CD4-positive, alpha-beta T cell treated with Interleukin-12 subunit alpha and Interleukin-12 subunit beta, for 1 hour (primary cell): ENCODE measurements around the gene C5orf34.
"Not testable (repeated sequence)": the region's sequence is repeated elsewhere in the genome, so short reads cannot be mapped to it uniquely, and the experiment has no call there.

ENCODE experiments used
- DNase-seq: peaks from one replicate; pipeline ENCODE4 v3.0.0-alpha.2; 2020

The C5orf34 gene

DNA sequence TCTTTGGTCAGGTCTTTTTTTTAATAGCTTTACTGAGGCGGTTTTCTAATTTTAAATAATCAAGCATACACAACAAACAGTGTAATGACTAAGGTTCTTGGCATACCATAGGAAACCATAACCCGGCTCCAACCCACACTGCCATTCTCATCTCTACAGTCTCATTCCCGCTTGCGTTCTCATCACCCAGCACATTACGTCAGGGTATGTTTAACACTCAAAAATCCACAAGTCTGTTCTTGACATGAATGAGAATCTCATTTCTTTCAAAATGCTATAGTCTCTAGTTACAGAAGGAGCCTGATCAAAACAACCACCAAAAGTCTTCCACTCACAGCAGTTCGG lies 505 bp downstream of the C5orf34 start:
- DNase-seq, result no peak

DNA sequence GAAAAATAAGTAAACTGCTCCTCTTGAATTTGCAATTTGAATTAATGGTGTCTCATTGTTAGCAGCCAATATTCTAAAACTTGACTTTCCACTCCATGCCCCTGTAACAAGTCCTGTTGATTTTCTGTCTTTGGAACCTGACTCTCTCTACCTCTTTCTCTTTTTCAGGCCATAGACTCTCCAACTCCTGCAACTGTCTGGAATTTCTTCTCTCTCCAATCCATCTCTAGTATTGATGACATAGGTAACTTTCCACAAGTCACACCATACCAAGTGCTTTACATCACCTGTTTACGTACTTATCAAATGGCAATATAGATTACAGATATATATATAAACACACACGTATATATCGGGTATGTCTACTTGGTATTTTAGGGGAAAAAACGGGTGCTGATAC lies 923 bp downstream of the C5orf34 start:
- no peak for DNase-seq

DNA sequence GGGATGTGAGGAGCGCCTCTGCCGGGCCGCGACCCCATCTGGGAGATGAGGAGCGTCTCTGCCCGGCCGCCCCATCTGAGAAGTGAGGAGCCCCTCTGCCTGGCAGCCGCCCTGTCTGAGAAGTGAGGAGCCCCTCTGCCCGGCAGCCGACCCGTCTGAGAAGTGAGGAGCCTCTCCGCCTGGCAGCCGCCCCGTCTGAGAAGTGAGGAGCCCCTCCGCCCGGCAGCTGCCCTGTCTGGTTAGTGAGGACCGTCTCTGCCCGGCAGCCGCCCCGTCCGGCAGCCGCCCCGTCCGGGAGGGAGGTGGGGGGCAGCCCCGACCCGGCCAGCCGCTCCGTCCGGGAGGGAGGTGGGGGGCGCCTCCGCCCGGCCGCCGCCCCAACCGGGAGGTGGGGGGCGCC lies 3.9 kb downstream of the C5orf34 start:
- not testable (repeated sequence) for DNase-seq

DNA sequence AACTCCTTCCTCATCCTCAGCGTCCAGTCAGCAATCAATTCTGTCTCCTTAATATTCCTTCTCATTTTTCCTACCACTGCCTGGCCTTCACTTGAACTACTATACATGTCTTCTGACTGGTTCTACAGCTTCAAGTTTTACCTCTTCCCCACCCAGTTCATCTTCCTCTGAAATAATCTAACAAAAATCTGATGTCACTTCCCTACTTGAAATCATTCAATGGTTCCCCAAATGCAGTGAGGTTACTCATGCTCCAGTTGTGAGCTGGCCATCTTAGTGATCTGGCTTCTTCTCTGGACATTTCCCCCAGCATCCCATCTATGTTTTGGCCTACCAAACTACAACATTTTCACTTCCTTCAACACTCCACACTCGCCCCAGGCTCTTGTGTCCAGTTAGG lies 16.4 kb downstream of the C5orf34 start:
- no peak for DNase-seq

DNA sequence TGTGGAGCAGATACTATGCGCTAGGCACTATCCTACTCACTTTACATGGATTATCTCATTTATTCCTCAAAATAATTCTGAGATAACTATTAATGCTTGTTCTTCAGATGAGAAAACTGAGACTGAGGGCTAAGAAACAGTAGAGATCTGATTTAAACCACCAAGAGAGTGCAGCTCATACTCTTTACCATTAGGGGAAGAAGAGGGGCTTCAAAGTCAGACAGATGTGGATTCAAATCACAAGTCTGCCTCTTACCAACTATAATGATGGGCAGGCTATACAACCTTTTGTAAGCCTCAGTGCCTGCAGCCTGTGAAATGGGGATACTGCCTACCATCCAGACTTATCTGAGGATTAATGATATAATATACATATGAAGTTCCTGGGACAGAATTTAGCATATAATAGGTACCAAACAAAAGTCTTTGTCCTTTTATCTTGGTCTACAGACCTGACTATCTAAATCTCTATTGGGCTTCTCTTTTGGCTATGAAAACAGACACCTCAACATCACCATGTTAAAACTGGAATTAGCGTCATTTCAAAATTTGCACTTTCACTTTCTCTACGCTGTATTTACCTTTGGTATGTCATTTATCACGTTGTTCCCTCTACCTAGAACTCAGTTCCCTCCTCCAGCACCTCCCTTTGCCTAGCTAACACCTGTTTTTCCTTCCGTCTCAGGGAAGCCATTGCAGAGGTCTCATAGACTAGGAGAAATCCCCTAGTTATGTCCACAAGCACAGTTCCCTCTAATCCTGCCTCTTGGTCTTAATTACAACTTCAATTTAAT lies 17.4 kb downstream of the C5orf34 start:
- DNase-seq, result no peak

DNA sequence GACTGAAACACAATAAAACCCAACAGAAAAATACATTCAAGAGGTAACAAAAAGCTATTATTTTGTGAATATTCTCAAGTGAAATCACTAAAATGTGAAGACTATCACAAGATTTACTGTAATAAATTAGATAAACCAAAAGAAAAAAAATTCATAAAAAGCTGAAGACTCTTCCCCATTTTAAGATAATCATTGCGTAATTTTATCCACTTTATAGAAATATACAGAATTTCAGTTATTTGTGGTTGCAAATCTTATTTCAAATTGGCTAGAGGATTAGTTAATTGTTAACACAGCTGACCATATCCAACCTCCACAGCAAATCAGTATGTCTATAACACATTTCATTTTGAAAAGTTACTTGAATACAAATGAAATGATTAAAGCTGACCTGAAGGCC lies 23.6 kb downstream of the C5orf34 start:
- no peak for DNase-seq

DNA sequence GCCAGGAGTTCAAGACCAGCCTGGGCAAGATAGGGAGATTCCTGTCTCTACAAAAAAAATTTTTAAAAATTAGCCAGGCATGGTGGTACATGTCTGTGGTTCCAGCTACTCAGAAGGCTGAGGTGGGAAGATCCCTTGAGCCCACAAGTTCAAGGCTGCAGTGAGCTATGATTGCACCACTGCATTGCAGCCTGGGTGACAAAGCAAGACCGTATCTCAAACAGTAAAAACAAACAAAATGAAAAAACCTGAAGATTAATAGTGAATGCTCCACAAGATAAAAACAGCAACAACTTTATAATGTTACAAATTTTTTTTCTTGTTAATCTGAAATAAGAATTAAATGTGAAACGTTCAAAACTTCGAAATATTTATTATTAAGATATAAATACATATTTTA lies 28.6 kb downstream of the C5orf34 start:
- DNase-seq, result no peak

DNA sequence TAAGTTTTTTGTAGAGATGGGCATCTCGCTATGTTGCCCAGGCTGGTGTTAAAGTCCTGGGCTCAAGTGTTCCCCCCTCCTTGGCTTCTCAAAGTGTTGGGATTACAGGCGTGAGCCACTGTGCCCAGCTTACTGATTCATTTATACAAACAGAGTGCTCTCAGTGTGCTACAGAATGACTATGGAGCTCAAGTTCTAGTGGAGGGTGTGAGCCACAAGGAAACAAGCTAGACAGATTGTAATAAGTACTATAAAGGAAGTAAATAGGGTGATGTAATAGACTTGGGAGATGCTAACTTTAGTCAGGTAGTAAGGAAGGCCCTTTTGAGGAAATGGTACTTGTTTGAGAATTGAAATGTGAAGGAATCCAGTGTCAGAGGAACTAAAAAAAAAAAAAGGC lies 29.5 kb downstream of the C5orf34 start:
- DNase-seq, result no peak

DNA sequence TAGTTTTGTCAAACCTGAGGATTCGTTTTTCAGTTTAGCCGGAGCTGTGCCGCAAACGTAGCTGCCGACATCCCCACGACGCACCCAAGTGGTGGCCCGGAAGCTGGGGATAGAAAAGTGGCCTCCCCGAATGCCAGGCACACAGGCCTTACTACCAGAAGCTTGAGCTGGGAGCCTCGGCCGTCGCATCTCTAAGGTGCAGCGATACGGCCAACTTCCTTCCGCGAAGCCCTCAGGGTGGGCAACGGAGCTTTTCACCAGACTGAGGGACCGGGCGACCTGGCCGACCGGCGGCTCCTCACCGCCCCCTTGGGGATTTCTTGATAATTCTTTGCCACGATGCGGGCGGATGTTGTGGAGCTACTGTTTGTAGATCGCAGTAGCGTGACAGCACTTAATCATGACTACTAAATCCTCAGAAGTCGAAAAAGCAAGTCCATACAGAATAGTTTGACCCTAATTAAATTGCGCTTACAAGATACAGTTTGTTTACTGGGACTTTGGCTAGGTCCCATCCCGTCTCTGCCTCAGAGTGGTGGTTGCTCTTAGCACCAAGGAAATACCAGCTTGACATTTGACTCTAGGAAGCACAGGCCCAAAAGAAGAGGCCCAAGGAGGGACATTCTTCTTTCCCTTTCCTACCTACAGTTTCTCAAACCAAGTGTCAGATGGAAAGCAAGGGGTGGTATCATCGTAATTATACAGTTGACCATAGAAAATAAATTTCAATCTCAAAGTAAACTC lies 30.7 kb downstream of the C5orf34 start:
- peak; percentile 89 for DNase-seq

DNA sequence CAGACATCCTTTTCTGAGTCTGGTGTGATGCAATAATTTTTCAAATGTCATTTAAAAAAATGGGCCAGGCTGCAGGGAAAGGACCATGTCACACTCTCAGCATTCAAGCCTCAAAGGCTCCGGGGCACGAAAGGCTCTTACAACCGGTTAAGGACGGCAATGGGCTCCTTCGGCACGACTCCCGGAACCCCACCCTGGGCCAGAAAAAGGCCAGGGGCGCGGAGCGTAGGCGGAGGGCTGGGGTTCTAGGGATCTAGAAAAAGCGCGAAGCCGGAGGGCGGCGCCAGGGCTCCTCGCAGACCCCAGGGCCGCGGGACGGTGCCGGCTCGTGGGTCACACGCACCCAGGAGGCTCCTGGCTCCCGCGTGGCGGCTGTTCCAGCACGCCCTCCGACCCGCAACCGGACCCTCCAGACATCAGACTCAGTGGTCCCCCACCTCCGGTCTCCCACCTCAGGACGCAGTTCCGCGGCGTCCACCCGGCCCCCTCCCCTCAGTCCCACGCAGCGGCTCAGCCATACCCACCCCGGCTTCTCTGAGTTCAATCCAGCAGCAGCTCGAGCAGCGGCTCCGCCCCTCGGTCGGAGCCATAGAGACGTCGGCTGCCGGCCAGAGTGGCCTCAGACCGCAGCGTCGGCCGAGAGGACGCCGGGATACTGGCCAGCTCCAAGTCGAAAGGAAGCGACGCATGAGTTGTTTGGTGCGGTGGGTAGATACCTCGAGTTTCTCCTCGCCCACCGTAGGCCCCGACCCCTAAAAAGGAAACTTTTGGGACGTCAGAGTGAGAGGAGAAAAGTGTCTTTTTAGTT lies 31.4 kb downstream of the C5orf34 start, which contains the start of gene TMEM267:
Gene TMEM267, minus strand, starts transcription at position 568 of the 808 bp plus-strand sequence. CDS start 29,896 bp downstream, outside the sequence.
- peak; percentile 90 for DNase-seq

DNA sequence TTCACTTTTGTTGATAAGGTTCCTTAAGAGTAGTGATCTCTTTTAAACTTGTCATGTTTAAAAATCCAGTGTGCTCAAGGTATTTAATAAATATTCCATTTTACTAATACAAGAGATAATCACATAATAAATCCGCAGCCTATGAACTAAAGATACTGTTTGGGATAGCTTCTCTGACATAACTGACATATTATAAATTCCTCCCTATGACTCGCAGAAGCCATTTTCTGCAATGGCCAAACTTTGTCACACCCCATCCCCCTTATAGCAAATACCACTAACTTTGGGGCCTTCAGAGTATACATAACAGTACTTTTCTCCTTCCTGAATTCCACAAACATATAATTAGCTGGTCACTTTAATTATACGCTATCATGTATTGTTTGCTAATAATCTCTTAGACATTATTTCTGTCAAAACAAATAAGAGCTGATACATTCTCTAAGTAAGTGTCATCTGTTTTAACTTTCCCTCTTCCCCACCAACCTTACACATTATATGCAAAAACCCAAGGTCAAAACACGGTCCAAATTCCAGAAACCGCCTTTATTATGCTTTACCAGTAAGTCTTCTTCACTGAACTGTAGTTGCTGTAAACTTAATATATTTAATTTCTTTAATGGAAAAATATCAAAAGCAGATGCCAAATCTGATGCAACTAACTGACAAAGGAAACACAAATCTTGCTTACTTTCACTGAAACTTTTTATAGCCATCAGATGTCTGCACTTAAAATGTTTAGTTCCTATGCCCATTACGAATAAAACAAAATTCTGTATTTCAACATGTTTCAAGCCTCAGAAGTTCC lies 32.3 kb downstream of the C5orf34 start:
- no peak for DNase-seq

DNA sequence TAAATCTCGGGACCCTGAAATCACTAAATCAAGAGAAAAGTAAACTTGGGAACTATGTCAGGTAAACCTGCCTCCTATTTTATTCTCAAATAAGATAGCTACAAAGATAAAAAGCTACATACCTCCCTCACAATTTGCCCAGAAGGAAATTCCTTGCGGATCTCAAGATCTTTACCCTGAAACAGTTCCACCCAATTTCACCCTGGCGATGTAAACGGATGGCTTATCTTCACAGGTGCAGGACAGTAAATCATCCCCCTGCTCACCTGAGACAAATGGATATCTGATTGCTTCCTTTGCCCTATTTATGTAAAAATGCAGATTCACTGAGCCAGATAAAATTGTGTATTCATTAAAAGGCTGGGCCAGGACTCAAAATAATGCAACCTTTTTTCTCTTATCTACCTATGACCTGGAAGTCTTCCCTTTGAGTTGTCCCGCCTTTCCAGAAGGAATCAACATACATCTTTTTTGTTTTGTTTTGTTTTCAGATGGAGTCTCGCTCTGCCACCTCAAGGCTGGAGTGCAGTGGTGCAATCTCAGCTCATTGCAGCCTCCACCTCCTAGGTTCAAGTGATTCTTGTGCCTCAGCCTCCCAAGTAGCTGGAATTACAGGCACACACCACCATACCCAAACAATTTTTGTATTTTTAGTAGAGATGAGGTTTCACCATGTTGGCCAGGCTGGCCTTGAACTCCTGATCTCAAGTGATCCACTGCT lies 45.1 kb downstream of the C5orf34 start:
- no peak for DNase-seq

DNA sequence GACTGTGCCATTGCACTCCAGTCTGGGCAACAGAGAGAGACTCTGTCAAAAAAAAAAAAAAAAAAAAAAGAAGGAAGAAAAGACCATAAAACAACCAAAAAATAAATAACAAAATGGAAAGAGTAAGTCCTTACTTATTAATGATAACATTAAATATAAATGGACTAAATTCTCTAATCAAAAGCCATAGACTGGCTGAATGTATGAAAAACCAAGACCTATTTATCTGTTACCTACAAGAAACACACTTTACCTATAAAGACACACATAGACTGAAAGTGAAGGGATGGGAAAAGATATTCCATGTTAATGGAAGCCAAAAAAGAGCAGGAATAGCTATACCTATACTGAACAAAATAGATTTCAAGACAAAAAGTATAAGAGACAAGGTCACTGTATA lies 47.8 kb downstream of the C5orf34 start:
- DNase-seq, result no peak

DNA sequence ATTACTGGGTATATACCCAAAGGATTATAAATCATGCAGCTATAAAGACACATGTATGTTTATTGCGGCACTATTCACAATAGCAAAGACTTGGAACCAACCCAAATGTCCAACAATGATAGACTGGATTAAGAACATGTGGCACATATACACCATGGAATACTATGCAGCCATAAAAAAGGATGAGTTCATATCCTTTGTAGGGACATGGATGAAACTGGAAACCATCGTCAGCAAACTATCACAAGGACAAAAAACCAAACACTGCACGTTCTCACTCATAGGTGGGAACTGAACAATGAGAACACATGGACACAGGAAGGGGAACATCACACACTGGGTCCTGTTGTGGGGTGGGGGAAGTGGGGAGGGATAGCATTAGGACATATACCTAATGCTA lies 49.5 kb downstream of the C5orf34 start:
- not testable (repeated sequence) for DNase-seq

DNA sequence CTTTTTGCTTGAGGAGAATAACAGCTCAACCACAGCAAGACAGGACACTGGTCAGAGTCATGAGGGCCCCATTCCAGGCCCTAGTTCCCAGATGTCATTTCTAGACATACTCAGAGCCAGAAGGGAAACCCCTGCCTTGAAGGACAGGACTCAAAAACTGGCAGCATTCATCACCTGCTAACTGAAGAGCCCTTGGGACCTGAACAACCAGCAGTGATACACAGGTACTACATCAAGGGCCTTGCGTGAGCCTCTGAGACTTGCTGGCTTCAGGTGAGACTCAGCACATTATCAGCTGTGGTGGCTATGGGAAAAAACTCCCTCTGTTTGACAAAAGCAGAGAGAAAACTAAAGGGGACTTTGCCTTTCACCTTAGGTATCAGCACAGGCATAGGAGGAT lies 53.9 kb downstream of the C5orf34 start:
- DNase-seq, result no peak

DNA sequence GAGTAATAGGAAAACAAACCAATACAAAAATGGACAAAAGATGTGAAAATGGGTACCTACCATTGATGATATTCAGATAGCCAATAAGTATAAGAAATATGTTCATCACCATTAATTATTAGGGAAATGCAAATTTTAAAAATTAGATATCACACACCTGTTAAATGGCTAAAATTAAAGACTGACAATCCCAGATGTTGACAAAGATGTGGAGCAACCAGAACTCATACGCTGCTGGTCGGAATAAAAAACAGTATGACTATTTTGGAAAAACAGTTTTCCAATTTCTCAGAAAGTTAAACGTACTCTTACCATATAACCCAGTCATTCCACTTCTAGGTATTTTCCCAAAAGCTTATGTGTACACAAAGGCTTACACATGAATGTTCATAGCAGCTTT lies 58.4 kb downstream of the C5orf34 start:
- DNase-seq, result no peak

DNA sequence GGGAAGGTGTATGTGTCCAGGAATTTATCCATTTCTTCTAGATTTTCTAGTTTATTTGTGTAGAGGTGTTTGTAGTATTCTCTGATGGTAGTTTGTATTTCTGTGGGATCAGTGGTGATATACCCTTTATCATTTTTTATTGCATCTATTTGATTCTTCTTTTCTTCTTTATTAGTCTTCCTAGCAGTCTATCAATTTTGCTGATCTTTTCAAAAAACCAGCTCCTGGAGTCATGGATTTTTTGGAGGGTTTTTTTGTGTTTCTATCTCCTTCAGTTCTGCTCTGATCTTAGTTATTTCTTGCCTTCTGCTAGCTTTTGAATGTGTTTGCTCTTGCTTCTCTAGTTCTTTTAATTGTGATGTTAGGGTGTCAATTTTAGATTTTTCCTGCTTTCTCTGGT lies 73.4 kb downstream of the C5orf34 start:
- DNase-seq, result not testable (repeated sequence)

DNA sequence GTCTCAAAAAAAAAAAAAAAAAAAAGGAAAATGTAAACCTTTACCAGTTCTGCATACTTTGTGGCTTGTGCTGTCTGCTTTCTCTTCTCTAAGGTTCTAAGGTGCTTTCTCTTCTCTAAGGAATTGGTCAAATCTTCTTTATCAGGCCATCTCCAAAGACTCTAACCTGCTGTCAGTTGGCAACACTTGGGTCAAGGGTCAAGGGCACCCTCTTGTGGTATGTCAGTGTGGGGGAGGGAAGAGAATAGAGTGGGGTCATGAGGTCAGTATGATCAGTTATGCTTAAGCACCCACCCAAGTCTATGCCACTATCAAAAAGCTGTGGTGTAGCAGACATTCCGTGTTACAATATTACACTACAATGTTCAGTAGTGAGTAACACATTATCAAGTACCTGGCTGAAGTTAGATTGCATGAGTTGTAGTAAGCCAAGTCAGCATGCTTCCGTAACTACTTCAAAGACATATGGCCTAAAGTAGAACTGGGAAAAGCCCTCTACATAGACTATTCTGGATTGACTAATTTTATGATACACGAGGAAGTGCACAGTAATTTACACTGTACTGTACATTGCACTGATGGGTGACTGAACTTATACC lies 77.8 kb downstream of the C5orf34 start:
- no peak for DNase-seq
